SJCRH30 (cell line): Measurements from ENCODE around the gene LHFPL2. TPM values are rescaled to one million over a fixed set of nuclear protein-coding genes. Genes with fewer than 3 reads are reported as not detected.

Experiments
- DNase-seq, 2 experiments: peaks; one replicate each; pipeline ENCODE4 v3.0.0-alpha.2; 2015 to 2020
- H3K27ac ChIP-seq: fragments of 250-450 bp; sonication (Bioruptor Pico); 2 replicates; pipeline ENCODE4 v1.5.1; 2020; ENCODE audit warnings: mild to moderate bottlenecking, moderate library complexity
- H3K27me3 ChIP-seq: fragments of 250-450 bp; sonication (Bioruptor Pico); 2 replicates; pipeline ENCODE4 v1.5.1; 2020; ENCODE audit warnings: mild to moderate bottlenecking, moderate library complexity
- H3K36me3 ChIP-seq: fragments of 250-450 bp; sonication (Bioruptor Pico); 2 replicates; pipeline ENCODE4 v1.5.1; 2020; ENCODE audit warnings: mild to moderate bottlenecking, moderate library complexity
- H3K4me1 ChIP-seq: fragments of 250-450 bp; sonication (Bioruptor Pico); 2 replicates; pipeline ENCODE4 v1.5.1; 2020; ENCODE audit warnings: mild to moderate bottlenecking, moderate library complexity
- H3K4me3 ChIP-seq: fragments of 250-450 bp; sonication (Bioruptor Pico); 2 replicates; pipeline ENCODE4 v1.5.1; 2020; ENCODE audit warnings: mild to moderate bottlenecking, moderate library complexity
- H3K9me3 ChIP-seq: fragments of 250-450 bp; sonication (Bioruptor Pico); replicated peaks from 2 replicates; pipeline ENCODE4 v1.5.1; 2020; ENCODE audit warnings: mild to moderate bottlenecking, moderate library complexity
- total RNA-seq: library from RNA; depleted of rRNA; stranded (reverse); fragments of >200 nt; shearing (Covaris generic); gene quantifications from 2 replicates; pipeline ENCODE4 v1.2.3, GENCODE V29; 2014

The LHFPL2 gene
- total RNA-seq, 1 experiment from 2014 or later: 21.7 TPM

GRCh38 chr5:78509884-78510769, 138.4 kb downstream of the LHFPL2 start:
- no peak for DNase-seq
- no peaks in the 10 kb centered on the region for H3K9me3 ChIP-seq
- H3K4me3 ChIP-seq: no peak overlapping the region
- H3K27me3 ChIP-seq: no peaks in the 10 kb centered on the region
- peaks cover 49% of the 10 kb centered on the region for H3K4me1 ChIP-seq
- H3K27ac ChIP-seq: no peak overlapping the region
- no peaks in the 10 kb centered on the region for H3K36me3 ChIP-seq

GRCh38 chr5:78509145-78509865, 139.3 kb downstream of the LHFPL2 start:
- H3K9me3 ChIP-seq: no peaks in the 10 kb centered on the region
- H3K4me1 ChIP-seq: peaks cover 47% of the 10 kb centered on the region
- peak overlapping the region; percentile 20; the same call in 1 of the 2 replicates for H3K27ac ChIP-seq
- H3K27me3 ChIP-seq: no peaks in the 10 kb centered on the region
- no peak overlapping the region for H3K4me3 ChIP-seq
- no peaks in the 10 kb centered on the region for H3K36me3 ChIP-seq
- DNase-seq: no peak

- Histone ChIP-seq H3K4me3 (no peak overlapping the region), H3K4me1 (peaks cover 46% of the 10 kb centered on the region), H3K27me3 (no peaks in the 10 kb centered on the region), H3K36me3 (no peaks in the 10 kb centered on the region), H3K27ac (peak overlapping the region; percentile 20; the same call in 1 of the 2 replicates), H3K9me3 (no peaks in the 10 kb centered on the region)
- peak; percentile 44 to 61 for DNase-seq
Measured at GRCh38 chr5:78508186-78508765, 140.3 kb downstream of the LHFPL2 start.

GRCh38 chr5:78507531-78507930, 141.0 kb downstream of the LHFPL2 start:
- no peak overlapping the region for H3K4me3 ChIP-seq
- no peak overlapping the region for H3K27ac ChIP-seq
- H3K9me3 ChIP-seq: no peaks in the 10 kb centered on the region

GRCh38 chr5:78506261-78507024, 142.1 kb downstream of the LHFPL2 start:
- no peaks in the 10 kb centered on the region for H3K9me3 ChIP-seq
- H3K4me3 ChIP-seq: no peak overlapping the region
- H3K36me3 ChIP-seq: no peaks in the 10 kb centered on the region
- H3K4me1 ChIP-seq: peaks cover 46% of the 10 kb centered on the region
- no peak overlapping the region for H3K27ac ChIP-seq
- no peak for DNase-seq
- no peaks in the 10 kb centered on the region for H3K27me3 ChIP-seq

More at GRCh38 chr5:78507531-78507930, 141.0 kb downstream of the LHFPL2 start:
- Histone ChIP-seq H3K27me3 (no peaks in the 10 kb centered on the region), H3K36me3 (no peaks in the 10 kb centered on the region), H3K4me1 (peaks cover 46% of the 10 kb centered on the region)
- no peak for DNase-seq

- Histone ChIP-seq H3K27me3 (no peaks in the 10 kb centered on the region), H3K4me3 (no peak overlapping the region), H3K9me3 (no peaks in the 10 kb centered on the region), H3K36me3 (no peaks in the 10 kb centered on the region), H3K4me1 (peaks cover 46% of the 10 kb centered on the region), H3K27ac (no peak overlapping the region)
- DNase-seq: no peak
Measured at GRCh38 chr5:78505860-78506259, 142.7 kb downstream of the LHFPL2 start.

GRCh38 chr5:78504704-78505677, 143.6 kb downstream of the LHFPL2 start:
- Histone ChIP-seq H3K4me1 (peaks cover 46% of the 10 kb centered on the region), H3K9me3 (no peaks in the 10 kb centered on the region), H3K36me3 (no peaks in the 10 kb centered on the region), H3K27ac (peak overlapping the region; percentile 50), H3K27me3 (no peaks in the 10 kb centered on the region), H3K4me3 (no peak overlapping the region)
- DNase-seq: peak; percentile 93 to 96

- Histone ChIP-seq H3K36me3 (no peaks in the 10 kb centered on the region), H3K4me3 (no peak overlapping the region), H3K27me3 (no peaks in the 10 kb centered on the region), H3K27ac (peak overlapping the region; percentile 50), H3K4me1 (peaks cover 41% of the 10 kb centered on the region), H3K9me3 (no peaks in the 10 kb centered on the region)
- DNase-seq: no peak
Measured at GRCh38 chr5:78503958-78504653, 144.5 kb downstream of the LHFPL2 start.

- no peak for DNase-seq
Measured at GRCh38 chr5:78501411-78502352, 146.9 kb downstream of the LHFPL2 start.

GRCh38 chr5:78500871-78501270, 147.7 kb downstream of the LHFPL2 start:
- Histone ChIP-seq H3K36me3 (no peaks in the 10 kb centered on the region; the same call in 1 of the 2 replicates), H3K27me3 (no peaks in the 10 kb centered on the region), H3K27ac (no peak overlapping the region), H3K4me1 (peaks cover 32% of the 10 kb centered on the region), H3K4me3 (no peak overlapping the region), H3K9me3 (no peaks in the 10 kb centered on the region)
- no peak for DNase-seq

More at GRCh38 chr5:78501411-78502352, 146.9 kb downstream of the LHFPL2 start:
- no peaks in the 10 kb centered on the region for H3K27me3 ChIP-seq
- H3K4me1 ChIP-seq: peaks cover 37% of the 10 kb centered on the region
- no peaks in the 10 kb centered on the region for H3K9me3 ChIP-seq
- no peak overlapping the region for H3K27ac ChIP-seq
- H3K36me3 ChIP-seq: no peaks in the 10 kb centered on the region; the same call in 1 of the 2 replicates
- no peak overlapping the region for H3K4me3 ChIP-seq

- no peaks in the 10 kb centered on the region for H3K27me3 ChIP-seq
- H3K4me3 ChIP-seq: no peak overlapping the region
- H3K36me3 ChIP-seq: no peaks in the 10 kb centered on the region; the same call in 1 of the 2 replicates
- no peaks in the 10 kb centered on the region for H3K9me3 ChIP-seq
- no peak for DNase-seq
- no peak overlapping the region for H3K27ac ChIP-seq
- H3K4me1 ChIP-seq: peaks cover 24% of the 10 kb centered on the region
Measured at GRCh38 chr5:78500028-78500427, 148.5 kb downstream of the LHFPL2 start.

- no peak for DNase-seq
- peaks cover 20% of the 10 kb centered on the region for H3K4me1 ChIP-seq
- no peaks in the 10 kb centered on the region; the same call in 1 of the 2 replicates for H3K36me3 ChIP-seq
- H3K4me3 ChIP-seq: no peak overlapping the region
- no peak overlapping the region for H3K27ac ChIP-seq
- H3K9me3 ChIP-seq: no peaks in the 10 kb centered on the region
- H3K27me3 ChIP-seq: no peaks in the 10 kb centered on the region
Measured at GRCh38 chr5:78499485-78499884, 149.1 kb downstream of the LHFPL2 start.
